ENCODE results near the gene DNASE1L2.

GRCh38 chr16:2280981-2281542 is 44.8 kb downstream of the DNASE1L2 start:
- TF ChIP-seq POLR2A (IDR thresholded peaks at IDR 0.05; ENCODE audit: low read depth, low read length) = no peak
- no peak for TF ChIP-seq CTCF (conservative IDR thresholded peaks at IDR 0.05; ENCODE audit: low read depth, low read length)
- TF ChIP-seq, protein P1, sequence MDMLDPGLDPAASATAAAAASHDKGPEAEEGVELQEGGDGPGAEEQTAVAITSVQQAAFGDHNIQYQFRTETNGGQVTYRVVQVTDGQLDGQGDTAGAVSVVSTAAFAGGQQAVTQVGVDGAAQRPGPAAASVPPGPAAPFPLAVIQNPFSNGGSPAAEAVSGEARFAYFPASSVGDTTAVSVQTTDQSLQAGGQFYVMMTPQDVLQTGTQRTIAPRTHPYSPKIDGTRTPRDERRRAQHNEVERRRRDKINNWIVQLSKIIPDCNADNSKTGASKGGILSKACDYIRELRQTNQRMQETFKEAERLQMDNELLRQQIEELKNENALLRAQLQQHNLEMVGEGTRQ (IDR thresholded peaks at IDR 0.05; ENCODE audit: low read depth, low read length) = no peak

Data from IMR-90 (cell line).